Measurements from ENCODE around the gene KDM4B.

GRCh38 chr19:5137114-5137513, 168.2 kb downstream of the KDM4B start:
- TF ChIP-seq POLR2AphosphoS5 (IDR thresholded peaks at IDR 0.05; ENCODE audit: low read depth, low read length) (no peak), TAF1 (IDR thresholded peaks at IDR 0.05; ENCODE audit: borderline replicate concordance, low read depth, low read length) (no peak)

Data from GM12892 (cell line).